DMS114 treated with DMSO at 0.1 percent for 48 hours (cell line): Measurements from ENCODE around the gene DSG3.

Source experiments
- DNase-seq: peaks from one replicate; lab custom pipeline; 2025; ENCODE audit not compliant: unreplicated experiment; lab: John Stamatoyannopoulos, UW

DSG3 gene

GRCh38 chr18:31513189-31513935 lies 65.8 kb downstream of the DSG3 start:
- DNase-seq: no peak

GRCh38 chr18:31516437-31516836 lies 68.9 kb downstream of the DSG3 start:
- no peak for DNase-seq

- DNase-seq: no peak
Measured at GRCh38 chr18:31526374-31526773, 78.8 kb downstream of the DSG3 start.
